ENCODE data around the gene SHISAL1.
"Not testable (repeated sequence)": the region's sequence is repeated elsewhere in the genome, so short reads cannot be mapped to it uniquely, and the experiment has no call there.

SHISAL1 gene

GRCh38 chr22:44260216-44261035, 52.3 kb downstream of the SHISAL1 start:
- no peak for DNase-seq

DNA sequence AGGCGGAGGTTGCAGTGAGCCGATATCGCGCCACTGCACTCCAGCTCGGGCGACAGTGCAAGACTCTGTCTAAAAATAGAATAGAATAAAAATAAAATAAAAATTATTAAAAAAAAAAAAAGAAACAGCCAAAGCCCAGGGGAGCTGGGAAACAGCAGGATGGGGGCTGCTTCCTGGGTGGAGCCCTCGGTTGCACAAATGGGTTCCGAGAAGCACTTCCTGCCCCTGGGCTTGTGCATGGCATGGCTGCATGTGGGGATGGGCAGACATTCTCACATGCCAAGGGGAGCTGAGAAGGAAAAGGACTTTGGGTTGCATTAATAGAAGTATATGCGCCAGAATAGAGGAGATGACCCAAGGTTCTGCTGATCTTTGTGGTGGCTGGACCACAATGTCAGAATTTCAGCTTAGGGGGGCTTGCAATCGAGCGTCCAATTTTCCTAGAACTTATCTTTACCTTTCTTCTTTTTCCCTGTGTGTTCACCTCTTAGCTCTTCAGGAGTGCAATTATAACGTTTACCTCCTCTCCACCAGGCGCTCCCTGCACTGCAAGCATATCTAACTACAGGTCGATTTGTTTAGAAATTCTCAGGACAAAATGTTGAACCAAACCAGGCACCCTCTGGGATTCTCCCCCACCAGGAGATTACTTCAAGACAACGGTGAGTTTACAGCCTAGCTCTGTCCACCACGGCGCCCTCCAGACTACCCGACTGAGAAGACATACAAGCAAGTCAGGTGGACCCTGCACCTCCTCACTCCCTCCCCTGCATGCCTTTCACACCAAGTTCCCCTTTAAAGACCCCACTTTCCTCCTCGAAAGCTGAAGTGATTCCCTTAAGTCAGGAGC, 53.2 kb downstream of the SHISAL1 start:
- no peak for DNase-seq

DNA sequence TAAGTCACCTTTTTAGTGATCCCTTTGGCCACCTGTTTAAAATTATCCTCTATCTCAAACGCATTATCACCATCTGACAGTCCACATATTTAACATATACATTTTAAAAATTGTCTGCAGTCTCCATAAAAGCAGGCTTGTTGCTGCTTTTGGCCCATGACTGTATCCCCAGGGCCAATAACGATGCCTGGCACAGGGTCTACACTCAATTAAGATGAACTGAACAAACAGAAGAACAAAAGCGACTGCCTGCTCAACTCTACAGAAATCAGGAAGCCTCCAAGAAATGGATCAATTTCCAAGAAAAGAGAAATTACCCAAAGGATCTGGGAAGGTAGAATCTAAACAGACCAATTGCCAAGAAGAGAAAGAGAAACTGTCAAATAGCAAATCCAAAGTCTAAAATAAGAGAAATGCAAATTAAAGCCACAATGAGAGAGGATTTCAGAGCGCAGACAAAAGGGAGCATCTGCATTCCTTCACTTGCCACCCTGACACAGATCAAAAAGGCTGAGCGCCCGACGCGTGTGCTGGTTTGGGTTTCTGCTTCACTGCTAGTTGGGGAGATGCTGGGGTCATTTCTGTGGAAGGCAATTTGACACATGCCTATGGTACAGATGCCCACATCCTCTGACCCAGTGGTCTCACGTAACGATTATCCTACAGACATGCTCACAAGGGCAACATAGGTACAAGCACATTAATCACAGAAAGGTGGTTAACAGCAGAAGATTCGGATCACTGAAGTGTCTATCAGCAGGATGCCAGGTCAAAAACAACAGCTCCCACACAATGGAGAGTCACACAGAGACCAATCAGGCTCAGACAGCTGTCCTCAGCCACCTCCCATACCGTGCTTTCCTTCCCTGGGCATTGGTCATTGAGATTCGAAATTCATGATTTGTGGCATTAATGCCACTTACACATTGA, 55.9 kb downstream of the SHISAL1 start:
- DNase-seq = no peak

DNA sequence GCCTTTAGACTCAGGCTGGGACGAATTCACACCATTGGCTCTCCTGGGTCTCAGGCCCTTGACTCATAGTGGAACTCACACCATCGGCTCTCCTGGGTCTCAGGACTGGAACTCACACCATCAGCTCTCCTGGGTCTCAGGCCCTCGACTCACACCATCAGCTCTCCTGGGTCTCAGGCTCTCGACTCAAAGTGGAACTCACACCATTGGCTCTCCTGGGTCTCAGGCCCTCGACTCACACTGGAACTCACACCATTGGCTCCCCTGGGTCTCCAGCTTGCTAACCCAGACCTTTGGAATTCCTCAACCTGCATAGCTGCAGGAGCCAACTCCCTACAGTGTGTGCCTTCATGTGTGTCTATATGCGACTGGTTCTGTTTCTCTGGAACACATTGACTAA, 56.7 kb downstream of the SHISAL1 start:
- DNase-seq = no peak

DNA sequence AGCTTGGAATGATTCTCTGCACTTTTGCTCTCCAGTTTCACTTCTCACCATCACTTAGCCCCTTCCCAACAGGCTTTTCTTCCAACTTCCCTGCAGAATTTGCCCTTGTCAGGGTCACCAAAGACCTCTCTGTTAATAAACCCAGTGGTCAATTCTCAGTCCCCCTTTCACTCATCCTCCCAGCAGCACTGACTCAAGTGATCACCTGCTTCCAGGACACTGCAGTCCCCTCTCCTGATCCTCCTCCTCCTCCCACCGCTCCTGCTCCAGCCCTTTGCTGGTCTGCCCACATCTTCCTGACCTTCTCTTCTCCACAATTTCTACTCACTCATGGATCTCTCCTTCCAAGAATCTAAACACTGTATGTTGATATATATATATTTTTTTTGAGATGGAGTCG, 57.9 kb downstream of the SHISAL1 start:
- no peak for DNase-seq

- DNase-seq = no peak
These were observed 63.2 kb downstream of the SHISAL1 start for GRCh38 chr22:44249376-44250147.

- no peak for DNase-seq
These were observed 63.8 kb downstream of the SHISAL1 start for GRCh38 chr22:44248926-44249325.

GRCh38 chr22:44247923-44248892, 64.5 kb downstream of the SHISAL1 start:
- no peak for DNase-seq

GRCh38 chr22:44247346-44247745, 65.4 kb downstream of the SHISAL1 start:
- no peak for DNase-seq

DNA sequence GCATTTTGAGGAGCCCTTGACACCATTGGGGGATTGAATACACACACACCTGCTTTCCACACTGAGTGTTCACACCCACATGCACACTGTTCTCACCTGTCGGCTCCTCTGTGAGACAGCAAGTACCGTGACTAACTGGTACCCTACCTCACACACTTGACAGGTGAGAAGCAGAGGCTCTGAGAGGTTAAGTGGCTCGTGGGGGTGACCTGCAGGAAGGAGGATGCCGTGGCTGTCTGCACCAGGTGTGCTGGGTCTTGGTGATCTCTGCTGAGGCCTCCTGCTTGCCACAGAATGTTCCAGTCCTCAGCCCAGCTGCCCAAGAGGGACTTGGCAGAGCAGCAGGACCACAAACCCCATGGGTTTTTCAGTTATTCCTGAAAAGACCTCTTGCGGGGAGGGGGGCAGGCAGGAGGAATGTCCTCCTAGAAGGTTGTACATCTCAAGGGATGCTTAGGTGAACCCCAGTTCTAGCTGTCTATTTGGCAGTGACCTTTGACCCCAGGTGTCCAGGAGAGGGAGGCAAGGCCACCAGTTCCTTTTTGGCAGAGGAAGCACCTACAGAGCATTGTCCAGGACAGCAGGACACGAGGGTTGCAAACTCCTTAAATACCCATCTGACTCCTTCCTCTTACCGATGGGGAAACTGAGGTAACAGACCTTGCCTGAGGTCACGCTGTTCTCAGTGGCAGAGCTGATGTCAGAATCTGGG, 66.0 kb downstream of the SHISAL1 start:
- no peak for DNase-seq

DNA sequence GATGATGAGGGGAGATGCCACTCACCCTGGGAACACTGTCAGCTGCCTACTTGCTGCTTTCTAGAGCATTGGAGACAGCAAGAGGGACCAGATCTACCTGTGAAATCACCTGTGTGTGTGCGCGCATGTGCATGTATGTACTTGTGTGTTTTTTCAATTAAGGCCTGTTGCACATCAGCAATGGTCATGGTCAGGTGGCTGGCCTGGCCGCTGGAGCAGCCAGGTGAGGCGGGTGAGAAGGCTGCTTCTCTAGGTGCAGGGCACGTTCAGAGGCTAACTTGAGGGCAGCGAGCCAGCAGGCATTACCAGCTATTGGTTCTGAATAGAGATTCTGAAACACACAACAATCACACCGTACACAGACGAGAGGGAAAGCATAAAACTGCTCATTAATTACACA, 66.9 kb downstream of the SHISAL1 start:
- no peak for DNase-seq

- DNase-seq = no peak
These were observed 67.3 kb downstream of the SHISAL1 start for GRCh38 chr22:44245438-44245837.

- DNase-seq = no peak
These were observed 68.4 kb downstream of the SHISAL1 start for GRCh38 chr22:44244265-44244822.

DNA sequence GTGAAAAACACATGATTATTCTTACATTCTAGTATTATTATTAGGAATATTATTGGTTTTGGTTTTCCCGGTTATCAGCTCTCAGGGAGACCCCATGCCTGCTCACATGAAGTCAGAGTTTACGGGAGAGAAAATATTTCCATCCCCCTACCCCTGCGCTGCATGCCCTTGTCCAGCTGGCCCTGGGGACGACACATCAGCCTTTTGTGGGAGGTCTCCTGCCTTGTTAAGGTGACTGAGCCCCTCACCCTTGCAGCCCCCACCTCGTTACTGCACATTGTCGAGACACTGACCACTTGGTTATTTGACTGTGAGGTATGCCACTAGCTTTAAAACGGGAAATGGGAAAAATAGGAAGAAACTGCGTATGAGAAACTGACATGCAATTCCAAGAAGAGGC, 69.0 kb downstream of the SHISAL1 start:
- DNase-seq = no peak

GRCh38 chr22:44242946-44243724, 69.6 kb downstream of the SHISAL1 start:
- DNase-seq = no peak

GRCh38 chr22:44241121-44241520, 71.6 kb downstream of the SHISAL1 start:
- not testable (repeated sequence) for DNase-seq

DNA sequence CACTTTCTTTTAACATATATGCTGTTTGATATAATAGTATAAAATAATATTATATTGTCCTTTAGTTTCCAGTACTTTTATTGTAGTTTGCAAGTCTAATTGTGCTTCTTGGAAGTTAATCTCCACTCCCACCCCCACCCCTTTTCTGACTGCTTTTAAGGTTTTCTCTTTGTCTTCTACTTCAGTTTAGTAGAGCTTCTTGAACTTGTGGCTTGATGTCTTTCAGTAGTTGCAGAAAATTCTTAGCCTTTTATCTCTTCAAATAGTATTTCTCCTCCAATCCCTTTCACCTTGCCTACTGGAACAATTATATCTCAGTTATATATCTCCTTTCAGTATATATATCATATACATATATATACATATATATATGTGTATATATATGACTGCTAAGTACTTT, 75.5 kb downstream of the SHISAL1 start:
- DNase-seq = no peak

DNA sequence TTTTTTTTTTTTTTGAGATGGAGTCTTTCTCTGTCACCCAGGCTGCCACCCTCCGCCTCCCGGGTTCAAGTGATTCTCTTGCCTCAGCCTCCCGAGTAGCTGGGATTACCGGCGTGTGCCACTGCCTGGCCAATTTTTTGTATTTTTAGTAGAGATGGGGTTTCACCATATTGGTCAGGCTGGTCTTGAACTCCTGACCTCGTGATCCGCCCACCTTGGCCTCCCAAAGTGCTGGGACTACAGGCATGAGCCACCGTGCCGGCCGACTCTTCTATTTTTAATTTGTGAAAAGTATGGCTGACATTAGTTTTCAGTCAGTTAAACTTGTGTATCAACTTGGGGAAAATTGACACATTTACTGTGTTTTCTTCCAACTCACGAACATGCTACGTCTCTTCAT, 78.4 kb downstream of the SHISAL1 start:
- not testable (repeated sequence) for DNase-seq

GRCh38 chr22:44231233-44231632, 81.5 kb downstream of the SHISAL1 start:
- no peak for DNase-seq

Data from fibroblast of skin of scalp (primary cell).